Midbrain (tissue), 1 donor: ENCODE data around the gene PRM1.
A peak's percentile ranks its signal among the peaks of the same experiment; 100 is the strongest.
"Not testable (repeated sequence)": the region's sequence is repeated elsewhere in the genome, so short reads cannot be mapped to it uniquely, and the experiment has no call there.

Experiments
- DNase-seq: peaks from one replicate; lab custom pipeline; 2025; lab: John Stamatoyannopoulos, UW

PRM1 gene

DNA sequence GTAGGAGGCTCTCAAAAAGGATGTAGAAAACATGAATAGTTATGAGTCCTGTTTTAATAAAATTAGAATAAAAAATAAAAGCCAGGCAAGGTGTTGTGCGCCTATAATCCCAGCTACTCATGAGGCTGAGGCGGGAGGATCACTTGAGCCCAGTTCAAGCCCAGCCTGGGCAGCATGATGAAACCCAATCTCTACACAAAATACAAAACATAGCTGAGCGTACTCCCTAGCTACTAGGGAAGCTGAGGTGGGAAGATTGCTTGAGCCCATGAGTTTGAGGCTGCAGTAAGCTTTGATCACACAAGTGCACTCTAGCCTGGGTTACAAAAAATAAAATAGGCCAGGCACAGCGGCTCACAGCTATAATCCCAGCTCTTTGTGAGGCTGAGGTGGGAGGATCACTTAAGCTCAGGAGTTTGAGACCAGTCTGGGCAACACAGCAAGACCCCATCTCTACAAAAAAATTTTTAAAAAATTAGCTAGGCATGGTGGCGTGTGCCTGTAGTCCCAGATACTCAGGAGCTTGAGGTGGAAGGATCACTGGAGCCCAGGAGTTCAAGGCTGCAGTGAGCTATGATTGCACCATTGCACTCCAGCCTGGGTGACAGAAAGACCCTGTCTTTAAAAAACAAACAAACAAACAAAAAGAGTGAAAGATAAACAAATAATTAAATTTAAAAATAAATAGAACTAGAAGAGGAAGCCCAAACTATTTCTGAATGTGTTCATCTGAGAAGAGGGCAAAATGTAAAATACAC lies 17.2 kb upstream of the PRM1 start:
- DNase-seq = no peak

GRCh38 chr16:11297492-11298142 lies 16.5 kb upstream of the PRM1 start:
- peak; percentile 78 for DNase-seq

GRCh38 chr16:11296706-11297491 lies 15.8 kb upstream of the PRM1 start:
- DNase-seq = no peak

DNA sequence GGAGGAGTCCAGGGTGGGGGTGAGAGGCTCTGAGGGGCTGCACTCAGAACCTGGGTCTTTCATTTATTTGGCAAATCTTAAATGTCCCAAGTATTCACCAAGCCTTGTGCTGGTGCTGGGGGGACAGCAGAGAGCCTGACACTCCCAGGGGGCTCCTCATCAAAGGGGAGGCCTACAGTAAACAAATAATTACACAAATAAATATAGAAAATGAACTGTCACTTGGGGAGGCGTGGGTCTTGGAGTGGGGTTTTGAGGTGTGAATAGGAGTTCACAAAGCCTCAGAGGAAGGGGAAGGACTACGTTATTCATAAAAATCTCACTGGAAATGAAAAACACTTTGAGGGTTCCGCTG lies 15.2 kb upstream of the PRM1 start:
- DNase-seq = no peak

- no peak for DNase-seq
Measured at GRCh38 chr16:11295672-11296071, 14.5 kb upstream of the PRM1 start.

DNA sequence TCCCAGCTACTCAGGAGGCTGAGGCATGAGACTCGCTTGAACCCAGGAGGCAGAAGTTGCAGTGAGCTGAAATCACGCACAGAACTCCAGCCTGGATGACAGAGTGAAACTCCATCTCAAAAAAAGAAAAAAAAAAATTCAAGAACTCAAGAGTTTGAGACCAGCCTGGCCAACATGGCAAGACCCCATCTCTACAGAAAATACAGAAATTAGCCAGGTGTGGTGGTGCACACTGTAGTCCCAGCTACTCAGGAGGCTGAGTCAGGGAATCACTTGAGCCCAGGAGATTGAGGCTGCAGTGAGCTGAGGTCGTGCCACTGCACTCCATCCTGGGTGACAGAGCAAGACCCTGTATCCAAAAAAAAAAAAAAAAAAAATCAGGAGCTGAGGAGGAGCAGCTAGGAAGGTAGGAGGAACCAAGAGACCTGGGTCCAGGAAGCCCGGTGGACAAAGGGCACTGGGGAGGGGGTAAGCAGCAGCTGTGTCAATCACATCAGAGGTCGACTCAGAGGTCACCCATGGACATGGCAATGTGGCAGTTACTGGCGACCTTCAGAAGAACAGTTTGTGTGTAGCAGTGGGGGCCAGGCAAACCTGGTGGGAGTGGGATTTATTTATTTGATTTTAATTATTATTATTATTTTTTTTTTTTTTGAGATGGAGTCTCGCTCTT lies 11.1 kb upstream of the PRM1 start:
- no peak for DNase-seq

DNA sequence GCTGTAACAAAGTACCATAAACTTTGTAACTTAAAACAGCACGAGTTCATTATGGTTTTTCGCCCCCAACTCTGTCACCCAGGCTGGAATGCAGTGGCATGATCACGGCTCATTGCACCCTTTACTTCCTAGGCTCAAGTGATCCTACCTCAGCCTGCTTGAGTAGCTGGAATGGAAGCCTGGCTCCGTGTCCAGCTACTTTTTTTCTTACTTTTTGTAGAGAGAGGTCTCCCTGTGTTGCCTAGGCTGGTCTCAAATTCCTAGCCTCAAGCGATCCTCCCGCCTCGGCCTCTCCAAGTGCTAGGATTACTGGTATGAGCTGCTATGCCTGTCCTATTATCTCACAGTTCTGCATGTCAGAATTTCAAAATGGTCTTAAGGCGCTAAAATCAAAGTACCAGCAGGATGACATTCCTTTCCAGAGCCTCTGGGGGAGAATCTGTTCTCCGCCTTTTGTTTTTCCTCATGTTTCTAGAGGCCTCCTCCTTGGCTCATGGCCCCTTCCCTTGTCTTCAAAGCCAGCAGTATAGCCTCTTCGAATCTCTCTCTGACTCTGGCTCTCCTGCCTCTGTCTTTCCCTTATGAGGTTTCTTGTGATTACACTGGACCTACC lies 10.1 kb upstream of the PRM1 start:
- DNase-seq = no peak

- no peak for DNase-seq
Measured at GRCh38 chr16:11290102-11290893, 9.2 kb upstream of the PRM1 start.

GRCh38 chr16:11289696-11290095 lies 8.6 kb upstream of the PRM1 start:
- DNase-seq = not testable (repeated sequence)

DNA sequence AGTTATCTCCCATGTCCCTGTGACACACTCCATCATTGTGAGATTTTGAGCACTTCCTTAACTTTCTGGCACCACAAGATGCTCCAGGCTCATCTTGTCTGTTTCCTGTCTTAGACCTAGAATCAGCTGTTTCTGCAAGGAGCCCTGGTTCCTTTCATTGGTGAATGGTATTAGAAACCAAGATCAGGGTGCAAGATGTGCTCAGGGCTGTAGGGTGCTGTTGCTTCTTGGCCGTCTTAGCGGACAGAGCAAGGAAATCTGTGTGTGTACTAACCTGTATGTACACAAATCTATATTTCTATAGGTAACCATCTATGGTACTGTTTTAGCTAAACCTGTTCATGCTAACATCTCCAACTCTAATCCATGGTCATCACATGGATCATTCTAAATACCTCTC lies 8.1 kb upstream of the PRM1 start:
- no peak for DNase-seq

- no peak for DNase-seq
Measured at GRCh38 chr16:11285842-11286241, 4.7 kb upstream of the PRM1 start.

DNA sequence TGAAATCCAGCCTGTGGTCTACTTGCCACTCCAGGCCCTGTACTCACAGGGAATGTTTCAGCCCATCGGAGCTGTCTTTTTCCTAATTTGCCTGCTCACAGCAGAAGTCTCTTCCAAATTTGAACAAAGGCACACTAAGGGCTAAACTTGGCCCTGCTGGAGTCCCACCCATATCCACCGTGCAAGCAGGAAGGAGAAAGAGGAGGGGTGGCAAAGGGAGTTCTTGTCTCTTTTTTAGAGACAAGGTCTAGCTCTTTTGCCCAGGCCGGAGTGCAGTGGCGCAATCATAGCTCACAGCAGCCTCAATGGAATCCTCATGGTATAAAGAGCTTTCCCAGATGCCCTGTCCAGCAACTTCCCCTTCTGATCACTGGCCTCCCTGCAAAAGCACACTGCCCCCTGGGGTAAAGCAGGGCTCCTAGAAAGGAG lies 2.7 kb upstream of the PRM1 start:
- no peak for DNase-seq

DNA sequence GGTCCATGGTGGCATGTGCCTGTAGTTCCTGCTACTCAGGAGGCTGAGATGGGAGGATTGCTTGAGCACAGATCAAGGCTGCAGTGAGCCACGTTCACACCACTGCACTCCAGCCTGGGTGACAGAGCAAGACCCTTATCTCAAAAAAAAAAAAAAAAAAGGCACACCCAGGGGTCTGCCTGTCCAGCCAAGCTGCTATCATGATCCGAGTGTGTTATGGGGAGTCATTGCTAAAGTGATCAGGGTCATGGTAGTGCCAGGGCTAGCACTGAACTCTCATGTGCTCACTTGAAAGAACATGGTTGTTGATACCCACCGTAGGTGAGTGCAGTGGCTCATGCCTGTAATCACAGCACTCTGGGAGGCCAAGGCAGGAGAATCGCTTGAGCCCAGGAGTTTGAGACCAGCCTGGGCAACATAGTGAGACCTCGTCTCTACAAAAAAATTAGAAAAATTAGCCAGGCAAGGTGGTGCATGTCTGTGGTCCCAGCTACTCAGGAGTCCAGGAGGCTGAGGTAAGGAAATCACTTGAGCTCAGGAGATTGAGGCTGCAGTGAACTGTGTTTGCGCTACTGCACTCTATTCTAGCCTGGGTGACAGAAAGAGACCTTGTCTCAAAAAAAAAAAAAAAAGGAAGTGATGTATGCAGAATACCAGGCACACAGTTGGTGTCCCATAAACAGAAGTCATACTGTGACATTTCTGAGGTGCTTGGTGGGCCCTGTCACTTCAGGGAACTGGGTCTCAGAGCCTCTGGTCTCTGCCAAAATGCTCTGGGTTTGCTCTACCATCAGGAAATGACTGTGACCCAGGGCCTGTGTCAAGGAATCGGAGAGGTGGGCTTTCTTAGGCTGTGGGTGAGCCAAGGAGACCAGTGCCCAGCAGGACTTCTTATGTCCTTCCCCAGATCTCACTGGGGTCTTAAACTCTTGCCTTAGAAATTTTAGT lies 2.2 kb downstream of the PRM1 start:
- no peak for DNase-seq

GRCh38 chr16:11277607-11278337 lies 3.4 kb downstream of the PRM1 start:
- no peak for DNase-seq

GRCh38 chr16:11276896-11277593 lies 4.1 kb downstream of the PRM1 start:
- no peak for DNase-seq

GRCh38 chr16:11276143-11276895 lies 4.8 kb downstream of the PRM1 start, which contains the start of gene PRM2:
Gene PRM2 (minus strand): TSS chr16:11276480. CDS start chr16:11276370, 110 bp downstream.
- no peak for DNase-seq

DNA sequence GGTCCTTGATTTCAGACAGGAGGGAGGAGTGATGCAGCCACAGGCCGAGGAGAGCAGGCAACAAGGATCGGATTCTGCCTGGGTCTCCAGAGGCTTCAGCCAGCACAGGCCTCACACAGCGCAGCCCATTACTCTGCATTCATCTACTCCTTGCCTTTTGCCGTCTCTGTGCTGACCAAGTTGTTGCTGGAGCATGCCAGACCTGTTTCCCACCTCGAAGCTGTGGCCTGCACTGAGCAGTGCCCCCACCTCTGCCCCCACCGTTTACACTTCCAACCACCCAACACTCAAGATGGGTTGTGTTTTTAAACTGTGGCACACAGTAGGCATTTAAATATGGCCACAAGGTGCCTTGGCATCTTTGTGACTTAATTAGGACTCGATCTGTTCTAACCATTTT lies 6.2 kb downstream of the PRM1 start:
- no peak for DNase-seq
